GM12873 (cell line): Measurements from ENCODE around the gene IL34.

ENCODE experiments used
- CTCF ChIP-seq: IDR thresholded peaks from 2 replicates; pipeline ENCODE4 v1.5.1; 2012; ENCODE audit warnings: low read depth, mild to moderate bottlenecking, moderate library complexity, low read length, control low read depth; ENCODE audit not compliant: insufficient read depth; ENCODE audit errors: missing control alignments

Gene IL34

GRCh38 chr16:70662991-70663523 lies 16.7 kb downstream of the IL34 start:
- TF ChIP-seq CTCF = no peak

- TF ChIP-seq CTCF = no peak
Observed at GRCh38 chr16:70663524-70664324, 17.4 kb downstream of the IL34 start.

DNA sequence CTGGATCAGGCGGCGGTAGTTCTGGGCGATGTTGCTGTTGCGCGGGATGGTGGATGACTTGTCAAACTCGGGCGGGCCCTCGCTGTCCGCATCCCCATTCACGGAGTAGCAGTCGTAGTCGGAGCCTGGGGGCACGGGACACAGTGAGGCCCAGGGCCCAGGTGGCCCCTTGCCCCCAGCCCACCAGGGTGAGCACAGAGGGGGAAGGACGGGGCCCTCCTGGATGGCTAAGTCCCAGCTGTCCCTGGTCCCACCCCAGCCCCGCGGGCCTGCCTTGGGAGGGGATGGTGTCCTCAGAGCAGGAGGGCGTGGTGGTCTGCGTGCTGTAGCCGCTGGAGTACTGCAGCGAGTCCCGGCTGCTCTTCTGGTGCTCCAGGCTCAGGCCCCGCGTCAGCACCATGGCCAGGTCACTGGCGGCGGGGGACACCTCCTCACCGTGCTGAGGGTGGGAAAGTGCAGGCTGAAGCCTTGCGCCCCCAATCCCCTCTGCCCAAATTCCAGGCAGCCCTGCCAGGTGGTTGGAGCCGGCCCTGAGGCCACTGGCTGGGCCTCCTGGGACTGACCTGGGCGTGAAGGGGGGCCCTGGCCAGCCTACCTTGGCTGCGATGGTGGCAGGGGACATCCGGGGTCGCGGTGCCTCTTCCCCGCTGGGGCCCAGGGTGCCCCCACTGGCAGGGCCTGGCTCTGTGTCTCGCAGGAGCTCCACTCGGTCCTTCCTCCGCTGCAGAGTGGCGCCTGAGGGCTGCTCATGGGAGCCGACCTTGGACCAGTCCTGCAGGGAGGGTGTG lies 18.2 kb downstream of the IL34 start:
- TF ChIP-seq CTCF = no peak

DNA sequence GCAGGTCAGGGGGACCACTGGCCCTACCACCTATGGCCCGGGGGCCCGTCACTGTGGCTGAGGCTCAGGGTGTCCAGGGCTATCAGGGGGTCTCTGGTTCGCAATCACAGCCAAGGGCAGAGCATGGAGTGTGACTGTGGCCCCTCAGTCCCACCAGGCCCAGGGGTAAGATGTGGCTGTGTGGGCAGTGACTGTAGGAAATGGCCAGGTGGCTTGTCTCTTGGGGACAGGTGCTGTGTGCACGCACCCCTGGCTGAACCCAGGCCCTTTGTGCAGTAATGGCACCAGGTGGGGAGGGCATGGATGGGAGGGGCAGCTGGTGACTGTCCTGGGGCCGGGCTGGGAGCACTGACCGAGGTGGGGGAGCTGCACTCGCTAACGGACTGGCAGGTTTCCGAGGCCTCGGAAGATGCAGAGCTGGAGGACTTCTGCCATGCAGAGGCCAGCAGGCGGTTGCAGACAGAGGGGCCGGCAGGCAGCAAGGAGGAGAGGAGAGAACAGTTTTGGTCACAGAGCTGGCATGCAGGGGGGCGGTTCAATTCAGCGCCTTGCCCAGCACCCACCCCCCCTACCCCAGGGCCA lies 18.8 kb downstream of the IL34 start:
- no peak for TF ChIP-seq CTCF

DNA sequence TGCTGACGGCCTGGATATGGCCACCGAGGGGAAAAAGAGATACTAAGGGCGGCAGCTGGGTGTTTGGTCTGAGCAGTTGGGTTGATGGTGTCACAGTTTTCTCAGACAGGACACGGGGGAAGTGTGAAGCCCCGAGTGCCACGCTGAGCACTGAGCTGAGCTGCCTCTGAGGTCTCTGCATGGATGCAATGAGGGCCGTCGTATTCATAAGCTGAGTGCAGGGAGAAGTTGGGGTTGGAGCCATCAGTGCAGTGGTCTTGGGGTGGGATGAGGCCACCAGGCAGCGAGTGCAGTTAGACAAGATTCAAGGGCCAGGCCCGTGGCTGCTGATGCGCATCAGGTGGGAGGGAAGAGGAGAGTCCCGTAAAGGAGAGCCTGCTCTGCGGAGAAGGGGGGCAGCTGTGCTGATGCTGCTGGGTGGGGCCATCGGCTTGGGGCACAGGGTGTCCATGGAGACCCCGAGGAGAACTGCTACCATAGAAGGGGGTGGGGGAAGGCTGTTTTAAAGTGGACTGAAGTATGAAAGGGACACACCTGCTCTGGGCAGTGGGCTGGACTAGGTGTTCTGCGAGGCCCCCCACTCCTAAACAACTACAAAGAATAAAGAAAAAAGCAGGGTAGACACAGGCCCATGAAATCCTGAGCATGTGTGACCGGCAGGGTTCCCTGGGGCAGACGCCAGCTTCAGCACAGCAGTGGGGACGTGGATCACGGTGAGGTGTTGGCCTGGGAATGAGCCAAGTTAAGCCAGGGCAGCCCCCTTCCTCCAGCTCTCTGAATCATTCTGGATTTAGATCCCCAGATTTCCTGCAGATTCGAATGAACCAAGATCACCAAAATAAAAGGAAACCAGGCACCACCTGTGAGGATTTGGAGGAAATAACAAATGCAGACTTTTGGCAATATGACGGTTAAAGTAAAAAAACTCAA lies 19.7 kb downstream of the IL34 start:
- no peak for TF ChIP-seq CTCF

GRCh38 chr16:70670175-70670574 lies 23.8 kb downstream of the IL34 start:
- no peak for TF ChIP-seq CTCF
